HepG2 (cell line): ENCODE data around the gene PDK2. TPM values are rescaled to one million over a fixed set of nuclear protein-coding genes. Genes with fewer than 3 reads are reported as not detected.

Experiments
- ATAC-seq: fragments of 200-7000 bp; cut with Tn5 transposase; 3 replicates; pipeline ENCODE4 v1.9.1; 2020; ENCODE audit warnings: mild to moderate bottlenecking, moderate library complexity
- BruUV-seq: library from RNA; stranded (reverse); fragments of 400-500 nt; replicated peaks from 2 replicates; lab custom pipeline; 2021; lab: Mats Ljungman, UMichigan
- CTCF ChIA-PET: fragments of 300-600 bp; formaldehyde crosslinking; extraction: SDS; loops from one replicate; lab custom pipeline; 2021; ENCODE audit warnings: low total read pairs, inconsistent platforms, low intra/inter-chr PET ratio; lab: Yijun Ruan, JAX
- POLR2A ChIA-PET: fragments of 350-600 bp; sonication (Branson Sonifier 250); formaldehyde crosslinking; loops from one replicate; lab custom pipeline; 2020; ENCODE audit warnings: antibody characterized with exemption, inconsistent platforms; lab: Yijun Ruan, JAX
- DNase-seq: peaks from one replicate; pipeline ENCODE4 v3.0.0-alpha.2; 2015; ENCODE audit warnings: low spot score
- FAIRE-seq: peaks from 3 replicates; lab custom pipeline; 2011; peaks lifted over from hg19 to GRCh38; lab: Jason Lieb, UNC
- H2AFZ ChIP-seq: one replicate; pipeline ENCODE4 v1.6.1; 2011; ENCODE audit warnings: low read length, inconsistent platforms
- H3K27ac ChIP-seq: fragments of 300-600 bp; 3 replicates; pipeline ENCODE4 v1.8.0; 2011; ENCODE audit warnings: mixed run types, mild to moderate bottlenecking, mixed read lengths, low read length, inconsistent platforms; ENCODE audit not compliant: insufficient read depth; ENCODE audit errors: extremely low read length
- H3K27me3 ChIP-seq, 2 experiments: fragments of 200-600 bp in 1 of 2; 2 replicates in 1 of 2; 3 replicates in 1 of 2; pipeline versions ENCODE4 v1.6.0 to v1.8.0; 2011; ENCODE audit warnings: low read length in 2 of 2, mild to moderate bottlenecking in 2 of 2, moderate library complexity in 2 of 2, inconsistent platforms in 1 of 2; ENCODE audit not compliant: insufficient read depth in 2 of 2, control insufficient read depth in 1 of 2
- H3K36me3 ChIP-seq, 2 experiments: fragments of 200-600 bp in 1 of 2; replicated peaks in 1 of 2; 2 replicates in 1 of 2; 3 replicates in 1 of 2; pipeline versions ENCODE4 v1.5.1 to v1.8.0; 2011; ENCODE audit warnings: low read length in 2 of 2, inconsistent platforms in 1 of 2; ENCODE audit not compliant: insufficient read depth in 2 of 2, control insufficient read depth in 1 of 2
- H3K4me1 ChIP-seq: 2 replicates; pipeline ENCODE4 v1.5.1; 2012; ENCODE audit warnings: low read length, inconsistent platforms; ENCODE audit not compliant: insufficient read depth
- H3K4me2 ChIP-seq: 2 replicates; pipeline ENCODE4 v1.6.0; 2011; ENCODE audit warnings: low read depth, low read length, inconsistent platforms
- H3K4me3 ChIP-seq, 3 experiments: fragments of 200-600 bp in 1 of 3; sonication (generic), shearing (Covaris generic) in 1 of 3; replicated peaks in 1 of 3; 2 replicates each; pipeline ENCODE4 v1.5.1; 2011 to 2016; ENCODE audit warnings: low read length in 3 of 3, inconsistent platforms in 2 of 3, low read depth in 2 of 3, mild to moderate bottlenecking in 2 of 3, control low read depth in 1 of 3, mixed read lengths in 1 of 3; ENCODE audit not compliant: insufficient read depth in 1 of 3
- H3K79me2 ChIP-seq: one replicate; pipeline ENCODE4 v1.6.1; 2011; ENCODE audit warnings: low read length, inconsistent platforms; ENCODE audit not compliant: insufficient read depth
- H3K9ac ChIP-seq: 2 replicates; pipeline ENCODE4 v1.6.0; 2011; ENCODE audit warnings: mild to moderate bottlenecking, low read depth, low read length, inconsistent platforms; ENCODE audit not compliant: insufficient read depth
- H3K9me3 ChIP-seq: 2 replicates; pipeline ENCODE4 v1.5.1; 2012; ENCODE audit warnings: mild to moderate bottlenecking, low read length
- H4K20me1 ChIP-seq: 2 replicates; pipeline ENCODE4 v1.6.0; 2011; ENCODE audit warnings: inconsistent platforms, mild to moderate bottlenecking, low read length, moderate library complexity; ENCODE audit not compliant: insufficient read depth
- ATF2 ChIP-seq: sonication (generic); formaldehyde crosslinking; IDR thresholded peaks from 2 replicates; pipeline ENCODE4 v1.4.0; 2020; ENCODE audit warnings: missing genetic modification reagents
- DNMT1 ChIP-seq: sonication (generic); formaldehyde crosslinking; IDR thresholded peaks from 2 replicates; pipeline ENCODE4 v1.5.1; 2020; ENCODE audit warnings: mild to moderate bottlenecking, missing genetic modification reagents
- E2F5 ChIP-seq: sonication (generic); formaldehyde crosslinking; conservative IDR thresholded peaks from 2 replicates; pipeline ENCODE4 v1.4.0; 2020; ENCODE audit warnings: missing genetic modification reagents
- MAX ChIP-seq: IDR thresholded peaks from 2 replicates; pipeline ENCODE4 v1.6.1; 2012; ENCODE audit warnings: inconsistent platforms
- MTERF4 ChIP-seq: sonication (generic); formaldehyde crosslinking; IDR thresholded peaks from 2 replicates; pipeline ENCODE4 v1.8.0; 2023; ENCODE audit warnings: mild to moderate bottlenecking, missing genetic modification reagents
- PLSCR1 ChIP-seq: sonication (generic); formaldehyde crosslinking; IDR thresholded peaks from 2 replicates; pipeline ENCODE4 v1.5.0; 2020; ENCODE audit warnings: missing genetic modification reagents, mild to moderate bottlenecking, borderline replicate concordance
- RFX1 ChIP-seq: fragments of 450-650 bp; IDR thresholded peaks from 2 replicates; pipeline ENCODE4 v1.6.1; 2017
- U2AF1 ChIP-seq: fragments of 200-400 bp; formaldehyde crosslinking; optimal IDR thresholded peaks from 2 replicates; pipeline ENCODE3; 2017; ENCODE audit warnings: mild to moderate bottlenecking, low read depth, low read length
- ZNF205 ChIP-seq: IDR thresholded peaks from 2 replicates; pipeline ENCODE4 v1.6.1; 2018; ENCODE audit warnings: missing biosample characterization, missing genetic modification reagents
- ZNF768 ChIP-seq: sonication (generic); formaldehyde crosslinking; IDR thresholded peaks from 2 replicates; pipeline ENCODE4 v1.4.0; 2020; ENCODE audit warnings: missing genetic modification reagents
- WGBS: methylation state at CpG from one replicate; pipeline ENCODE4 v1.1.6; 2017; ENCODE audit warnings: low lambda C conversion rate; 5-methylcytosine and 5-hydroxymethylcytosine counted together
- in situ Hi-C: cut with HindIII; loops from 2 replicates; pipeline ENCODE4 v1.10.0; 2017; ENCODE audit warnings: low pct_unique_long_range_greater_than_20kb; ENCODE audit not compliant: extremely low pct_ligation_motif_present
- intact Hi-C: fragments of 100-400 bp; cut with micrococcal nuclease; formaldehyde crosslinking; loops from one replicate; pipeline ENCODE4 v1.10.0; 2022; ENCODE audit not compliant: unreplicated experiment
- polyA plus RNA-seq, 8 experiments: library from polyadenylated mRNA; depleted of rRNA in 3 of 8; stranded (reverse) in 7 of 8; unstranded in 1 of 8; fragments of >200 nt; fragmentation: Illumina TruSeq in 4 of 8; extraction: Trizol in 4 of 8; gene quantifications; 2 replicates each; pipeline versions ENCODE4 v1.2.1 to v1.2.3, GENCODE V29; 2011 to 2016; ENCODE audit warnings: low read depth in 4 of 8, missing spikeins in 1 of 8, mixed read lengths in 1 of 8; ENCODE audit not compliant: insufficient read depth in 1 of 8
- total RNA-seq, 5 experiments: library from RNA; depleted of rRNA; stranded (reverse); fragments of >200 nt; fragmentation: Illumina TruSeq; extraction: Trizol; gene quantifications; 2 replicates each; pipeline ENCODE4 v1.2.3, GENCODE V29; 2016; ENCODE audit warnings: low read depth in 1 of 5
- TF ChIP-seq, protein P1 (sequence below): sonication (generic); formaldehyde crosslinking; conservative IDR thresholded peaks from 2 replicates; pipeline ENCODE4 v1.4.0; 2020; ENCODE audit warnings: missing genetic modification reagents

Gene PDK2
- total and polyA plus RNA-seq, 2 of the 13 experiments (the other 11 are each of a cell fraction or from before 2014, with no cell fraction given) = 18.5 to 59.7 TPM

DNA sequence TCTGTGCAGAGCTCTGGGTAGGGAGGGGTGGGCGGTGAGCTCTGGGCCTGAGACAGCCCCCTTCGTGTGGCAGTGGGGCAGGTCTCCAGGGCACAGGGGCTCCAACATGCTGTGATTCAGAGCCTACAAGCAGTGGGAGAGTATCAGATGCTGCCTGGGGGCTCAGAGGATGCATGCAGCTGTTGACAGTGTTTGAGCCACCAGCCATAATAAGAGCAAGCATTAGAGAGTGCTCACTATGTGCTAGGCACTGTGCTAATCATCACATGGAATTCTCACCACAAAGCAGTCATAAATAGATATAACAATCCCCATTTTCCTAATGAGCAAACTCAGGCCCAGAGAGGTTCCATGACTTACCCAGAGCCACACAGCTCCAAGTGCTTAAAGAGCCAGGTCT, 8.1 kb downstream of the PDK2 start:
- BruUV-seq = no TSS peak

GRCh38 chr17:50103941-50104340, 8.8 kb downstream of the PDK2 start:
- no peak overlapping the region for H3K9ac ChIP-seq
- TF ChIP-seq MAX (no peak), U2AF1 (no peak), E2F5 (CRISPR knock-in tag) (no peak), PLSCR1 (no peak), DNMT1 (no peak), ATF2 (CRISPR knock-in tag) (no peak), MTERF4 (CRISPR knock-in tag) (no peak), RFX1 (no peak)

More for the DNA sequence above, 8.1 kb downstream of the PDK2 start:
- no peak for FAIRE-seq
- Histone ChIP-seq H3K27me3 (no peaks in the 10 kb centered on the region), H2AFZ (no peak overlapping the region), H3K9me3 (no peaks in the 10 kb centered on the region), H3K9ac (no peak overlapping the region), H3K4me1 (peaks cover 47% of the 10 kb centered on the region), H4K20me1 (no peaks in the 10 kb centered on the region), H3K79me2 (no peaks in the 10 kb centered on the region), H3K4me3 (no peak overlapping the region), H3K27ac (no peak overlapping the region), H3K4me2 (no peak overlapping the region), H3K36me3 (no peaks in the 10 kb centered on the region; a peak in 1 of 5 replicates)
- WGBS = 100% methylated on average over 1 of the region's 2 CpGs
- no peak for DNase-seq
- no peak for ATAC-seq
- TF ChIP-seq ZNF768 (CRISPR knock-in tag) = peak; percentile 70
- TF ChIP-seq, protein P1, sequence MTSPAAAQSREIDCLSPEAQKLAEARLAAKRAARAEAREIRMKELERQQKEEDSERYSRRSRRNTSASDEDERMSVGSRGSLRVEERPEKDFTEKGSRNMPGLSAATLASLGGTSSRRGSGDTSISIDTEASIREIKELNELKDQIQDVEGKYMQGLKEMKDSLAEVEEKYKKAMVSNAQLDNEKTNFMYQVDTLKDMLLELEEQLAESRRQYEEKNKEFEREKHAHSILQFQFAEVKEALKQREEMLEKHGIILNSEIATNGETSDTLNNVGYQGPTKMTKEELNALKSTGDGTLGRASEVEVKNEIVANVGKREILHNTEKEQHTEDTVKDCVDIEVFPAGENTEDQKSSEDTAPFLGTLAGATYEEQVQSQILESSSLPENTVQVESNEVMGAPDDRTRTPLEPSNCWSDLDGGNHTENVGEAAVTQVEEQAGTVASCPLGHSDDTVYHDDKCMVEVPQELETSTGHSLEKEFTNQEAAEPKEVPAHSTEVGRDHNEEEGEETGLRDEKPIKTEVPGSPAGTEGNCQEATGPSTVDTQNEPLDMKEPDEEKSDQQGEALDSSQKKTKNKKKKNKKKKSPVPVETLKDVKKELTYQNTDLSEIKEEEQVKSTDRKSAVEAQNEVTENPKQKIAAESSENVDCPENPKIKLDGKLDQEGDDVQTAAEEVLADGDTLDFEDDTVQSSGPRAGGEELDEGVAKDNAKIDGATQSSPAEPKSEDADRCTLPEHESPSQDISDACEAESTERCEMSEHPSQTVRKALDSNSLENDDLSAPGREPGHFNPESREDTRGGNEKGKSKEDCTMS (CRISPR knock-in tag) = no peak
- peak; percentile 84 for TF ChIP-seq ZNF205
- POLR2A ChIA-PET = interaction anchor here (2.9 kb wide), 1 partner anchor 9 kb away, joined by 32 read pairs; no protein-coding TSS in a partner anchor
- in situ Hi-C loops = no loop called here
- CTCF ChIA-PET = no interaction called here
- intact Hi-C loops = no loop called here

More at GRCh38 chr17:50103941-50104340, 8.8 kb downstream of the PDK2 start:
- in situ Hi-C loops = no loop called here
- peaks cover 54% of the 10 kb centered on the region for H3K4me1 ChIP-seq
- no peak for FAIRE-seq
- no peaks in the 10 kb centered on the region; a peak in 1 of 5 replicates for H3K36me3 ChIP-seq
- H2AFZ ChIP-seq = no peak overlapping the region
- no peaks in the 10 kb centered on the region for H4K20me1 ChIP-seq
- H3K4me3 ChIP-seq = no peak overlapping the region
- no peak for ATAC-seq
- BruUV-seq = no TSS peak
- H3K9me3 ChIP-seq = no peaks in the 10 kb centered on the region
- no peaks in the 10 kb centered on the region for H3K79me2 ChIP-seq
- ChIA-PET POLR2A (no interaction called here), CTCF (no interaction called here)
- H3K27ac ChIP-seq = no peak overlapping the region
- intact Hi-C loops = no loop called here
- no peak for DNase-seq
- H3K4me2 ChIP-seq = no peak overlapping the region
- WGBS = 97% methylated on average over 5 of the region's 5 CpGs
- H3K27me3 ChIP-seq = no peaks in the 10 kb centered on the region
